Activated naive CD4-positive, alpha-beta T cell treated with anti-CD3 and anti-CD28 coated beads, Interleukin-2, amount 10 ng/mL, durations not matched to agents 7 days and 5 days (primary cell): ENCODE data around the gene ANKRD13C.

Source experiments
- CTCF ChIA-PET: fragments of 350-600 bp; sonication (Branson Sonifier 250); formaldehyde crosslinking; loops from one replicate; lab custom pipeline; 2021; ENCODE audit warnings: antibody characterized with exemption; lab: Charles Lee
- DNase-seq: peaks from one replicate; pipeline ENCODE4 v3.0.0-alpha.2; 2020
- H3K27ac Mint-ChIP-seq: one replicate; pipeline ENCODE4 v1.8.0; 2021; ENCODE audit warnings: mild to moderate bottlenecking, moderate library complexity, mixed read lengths
- H3K27me3 Mint-ChIP-seq: one replicate; pipeline ENCODE4 v1.8.0; 2021; ENCODE audit warnings: mild to moderate bottlenecking, mixed read lengths
- H3K36me3 Mint-ChIP-seq: one replicate; pipeline ENCODE4 v1.8.0; 2021; ENCODE audit warnings: mixed read lengths
- H3K4me1 Mint-ChIP-seq: one replicate; pipeline ENCODE4 v1.8.0; 2021; ENCODE audit warnings: mixed read lengths
- H3K4me3 Mint-ChIP-seq: one replicate; pipeline ENCODE4 v1.8.0; 2021; ENCODE audit warnings: mild to moderate bottlenecking, moderate library complexity, mixed read lengths
- H3K9me3 Mint-ChIP-seq: one replicate; pipeline ENCODE4 v1.8.0; 2021; ENCODE audit warnings: mixed read lengths

ANKRD13C gene

DNA sequence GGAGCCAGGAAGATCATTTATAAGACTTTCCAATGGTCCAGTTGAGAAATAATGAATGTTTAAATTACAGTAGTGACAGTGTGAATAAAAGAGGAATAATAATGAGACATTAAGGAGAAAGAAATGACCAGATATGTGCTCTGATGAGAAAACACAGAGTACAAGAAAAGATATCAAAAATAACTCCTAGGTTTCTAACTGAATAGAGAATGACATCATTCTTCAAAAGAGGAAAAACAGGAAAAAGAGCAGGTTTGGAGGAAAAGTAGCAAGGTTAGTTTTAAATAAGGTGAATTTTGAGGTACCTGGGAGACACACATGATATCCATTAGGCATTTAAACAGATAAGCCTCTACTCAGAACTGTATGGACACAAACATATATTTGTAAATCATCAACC, 55.0 kb downstream of the ANKRD13C start:
- no peaks in the 10 kb centered on the region for H3K9me3 Mint-ChIP-seq
- H3K27ac Mint-ChIP-seq = no peak overlapping the region
- H3K36me3 Mint-ChIP-seq = peaks cover 22% of the 10 kb centered on the region
- CTCF ChIA-PET = no interaction called here
- H3K4me3 Mint-ChIP-seq = no peak overlapping the region
- H3K4me1 Mint-ChIP-seq = no peaks in the 10 kb centered on the region
- no peaks in the 10 kb centered on the region for H3K27me3 Mint-ChIP-seq
- no peak for DNase-seq

DNA sequence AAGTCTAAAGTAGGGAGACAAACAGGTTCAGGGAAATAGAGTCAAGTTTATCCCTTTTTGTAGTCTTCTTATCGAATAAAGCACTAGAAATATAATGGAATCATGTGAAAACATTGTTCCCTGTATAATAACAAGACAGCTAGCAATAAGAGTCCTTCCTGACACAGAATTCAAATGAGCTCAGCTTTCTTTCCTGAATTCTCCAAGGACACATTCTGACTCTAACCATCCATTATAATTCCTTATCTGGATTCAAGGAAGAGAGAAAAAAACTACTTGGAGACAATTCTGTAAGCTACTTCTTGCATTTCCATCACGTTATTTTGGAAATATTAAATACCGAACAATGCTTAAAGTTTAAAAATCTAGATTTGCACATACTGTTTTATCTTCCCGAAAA, 58.8 kb downstream of the ANKRD13C start:
- Mint-ChIP-seq H3K4me3 (no peak overlapping the region), H3K9me3 (no peaks in the 10 kb centered on the region), H3K4me1 (no peaks in the 10 kb centered on the region), H3K36me3 (peaks cover 31% of the 10 kb centered on the region), H3K27me3 (no peaks in the 10 kb centered on the region), H3K27ac (no peak overlapping the region)
- CTCF ChIA-PET = no interaction called here
- DNase-seq = no peak

DNA sequence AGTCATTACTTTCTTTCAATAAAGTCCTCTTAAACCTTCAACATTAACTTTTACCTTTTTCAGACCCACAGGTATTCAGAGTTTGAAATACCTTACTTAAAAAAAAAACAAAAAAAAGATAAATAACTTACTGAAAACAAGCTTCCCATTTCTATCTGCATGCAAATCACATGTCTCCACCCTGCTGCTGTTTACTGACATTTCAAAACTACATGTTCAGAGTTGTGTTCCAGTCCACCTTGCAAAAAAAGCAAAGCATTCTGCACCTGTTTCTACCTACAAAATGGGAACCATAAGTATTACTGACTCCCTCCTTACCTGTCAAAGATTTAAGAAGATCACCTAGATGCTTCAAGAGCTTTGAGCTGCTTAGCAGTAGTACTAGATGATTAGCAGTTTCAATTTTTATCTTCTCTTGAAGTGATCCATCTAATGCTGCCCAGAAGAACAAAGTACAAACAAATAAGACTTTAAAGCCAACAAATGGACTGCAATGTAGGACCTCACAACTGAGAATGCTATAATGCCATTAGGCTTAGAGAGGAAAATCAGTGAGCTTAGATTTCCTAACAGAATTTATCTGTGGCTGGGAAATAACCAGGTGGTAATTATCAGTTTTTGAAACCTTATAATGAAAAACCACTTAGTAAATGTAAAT, 61.2 kb downstream of the ANKRD13C start:
- H3K27ac Mint-ChIP-seq = no peak overlapping the region

GRCh38 chr1:70290218-70290617, 64.3 kb downstream of the ANKRD13C start:
- CTCF ChIA-PET = no interaction called here
- H3K9me3 Mint-ChIP-seq = no peaks in the 10 kb centered on the region
- peaks cover 21% of the 10 kb centered on the region for H3K36me3 Mint-ChIP-seq
- H3K4me1 Mint-ChIP-seq = no peaks in the 10 kb centered on the region
- H3K27me3 Mint-ChIP-seq = no peaks in the 10 kb centered on the region
- H3K4me3 Mint-ChIP-seq = no peak overlapping the region
- H3K27ac Mint-ChIP-seq = no peak overlapping the region
- no peak for DNase-seq

More for the DNA sequence above, 61.2 kb downstream of the ANKRD13C start:
- Mint-ChIP-seq H3K9me3 (no peaks in the 10 kb centered on the region), H3K4me1 (no peaks in the 10 kb centered on the region), H3K27me3 (no peaks in the 10 kb centered on the region), H3K4me3 (no peak overlapping the region), H3K36me3 (peaks cover 26% of the 10 kb centered on the region)
- DNase-seq = no peak
- CTCF ChIA-PET = no interaction called here

DNA sequence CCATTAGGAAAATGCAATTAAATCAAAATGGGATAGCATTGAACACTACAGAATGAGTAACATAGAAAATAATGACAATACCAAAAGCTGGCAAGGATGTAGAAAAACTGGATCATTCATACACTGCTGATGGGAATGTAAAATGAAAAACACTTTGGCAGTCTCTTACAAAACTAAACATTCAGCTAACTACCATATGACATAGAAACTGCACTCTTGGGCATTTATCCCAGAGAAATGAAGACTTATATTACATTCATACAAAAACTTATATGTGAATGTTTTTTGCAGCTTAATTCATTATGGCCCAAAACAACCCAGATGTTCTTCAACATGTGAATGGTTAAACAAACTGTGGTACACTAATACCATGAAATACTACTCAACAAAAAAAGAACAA, 66.4 kb downstream of the ANKRD13C start:
- no peak for DNase-seq
- H3K27ac Mint-ChIP-seq = no peak overlapping the region
- no peaks in the 10 kb centered on the region for H3K9me3 Mint-ChIP-seq
- no peak overlapping the region for H3K4me3 Mint-ChIP-seq
- H3K36me3 Mint-ChIP-seq = peaks cover 14% of the 10 kb centered on the region
- H3K27me3 Mint-ChIP-seq = no peaks in the 10 kb centered on the region
- CTCF ChIA-PET = interaction anchor here (0.8 kb wide), 1 partner anchor 57 kb away, joined by 3 read pairs; no protein-coding TSS in a partner anchor
- no peaks in the 10 kb centered on the region for H3K4me1 Mint-ChIP-seq

- Mint-ChIP-seq H3K4me3 (no peak overlapping the region), H3K4me1 (no peaks in the 10 kb centered on the region), H3K27ac (no peak overlapping the region), H3K36me3 (peaks cover 15% of the 10 kb centered on the region), H3K27me3 (no peaks in the 10 kb centered on the region), H3K9me3 (no peaks in the 10 kb centered on the region)
- no peak for DNase-seq
- CTCF ChIA-PET = interaction anchor here (1.9 kb wide), 1 partner anchor 10 kb away, joined by 3 read pairs; no protein-coding TSS in a partner anchor
These were observed 68.1 kb downstream of the ANKRD13C start for GRCh38 chr1:70286453-70286852.

DNA sequence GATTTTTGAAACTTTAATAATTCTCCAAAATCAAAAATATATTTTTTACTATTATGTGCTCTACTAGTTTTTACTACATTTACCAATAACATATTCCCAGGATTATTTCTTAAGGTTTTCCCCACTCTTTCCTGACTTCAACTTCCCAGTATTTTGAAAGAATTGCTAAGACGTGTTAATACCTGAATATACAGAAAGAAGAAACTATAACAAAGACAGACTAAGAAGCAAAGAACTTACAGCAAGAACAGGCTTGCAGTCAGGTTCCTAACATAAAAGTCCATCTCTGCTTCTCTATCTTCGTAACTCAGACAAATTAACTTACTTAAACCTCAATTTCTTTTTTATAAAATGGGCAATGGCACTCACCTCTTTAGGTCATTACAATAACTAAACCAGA, 70.2 kb downstream of the ANKRD13C start:
- Mint-ChIP-seq H3K36me3 (peaks cover 18% of the 10 kb centered on the region), H3K4me1 (peaks cover 2% of the 10 kb centered on the region), H3K9me3 (no peaks in the 10 kb centered on the region), H3K4me3 (no peak overlapping the region), H3K27me3 (no peaks in the 10 kb centered on the region), H3K27ac (no peak overlapping the region)
- DNase-seq = no peak
- CTCF ChIA-PET = interaction anchor here (1.1 to 1.9 kb wide), 2 partner anchors 8 to 228 kb away, joined by 3 read pairs; no protein-coding TSS in a partner anchor

GRCh38 chr1:70278710-70279109, 75.8 kb downstream of the ANKRD13C start:
- CTCF ChIA-PET = no interaction called here
- Mint-ChIP-seq H3K9me3 (no peaks in the 10 kb centered on the region), H3K36me3 (peaks cover 23% of the 10 kb centered on the region), H3K4me1 (peaks cover 2% of the 10 kb centered on the region), H3K27ac (no peak overlapping the region), H3K4me3 (no peak overlapping the region), H3K27me3 (no peaks in the 10 kb centered on the region)
- DNase-seq = no peak

- Mint-ChIP-seq H3K4me1 (peaks cover 2% of the 10 kb centered on the region), H3K27ac (no peak overlapping the region), H3K36me3 (peaks cover 26% of the 10 kb centered on the region), H3K27me3 (no peaks in the 10 kb centered on the region), H3K4me3 (no peak overlapping the region), H3K9me3 (no peaks in the 10 kb centered on the region)
- CTCF ChIA-PET = no interaction called here
- no peak for DNase-seq
These were observed 76.6 kb downstream of the ANKRD13C start for GRCh38 chr1:70277875-70278274.

- H3K9me3 Mint-ChIP-seq = no peaks in the 10 kb centered on the region
- peaks cover 21% of the 10 kb centered on the region for H3K36me3 Mint-ChIP-seq
- no peak overlapping the region for H3K27ac Mint-ChIP-seq
- no peaks in the 10 kb centered on the region for H3K27me3 Mint-ChIP-seq
- H3K4me1 Mint-ChIP-seq = no peaks in the 10 kb centered on the region
- H3K4me3 Mint-ChIP-seq = no peak overlapping the region
- DNase-seq = no peak
- CTCF ChIA-PET = no interaction called here
These were observed 88.6 kb downstream of the ANKRD13C start for GRCh38 chr1:70265946-70266345.

- DNase-seq = no peak
- CTCF ChIA-PET = no interaction called here
- Mint-ChIP-seq H3K27ac (no peak overlapping the region), H3K4me3 (no peak overlapping the region), H3K4me1 (no peaks in the 10 kb centered on the region), H3K9me3 (no peaks in the 10 kb centered on the region), H3K36me3 (peaks cover 22% of the 10 kb centered on the region), H3K27me3 (no peaks in the 10 kb centered on the region)
These were observed 89.7 kb downstream of the ANKRD13C start for GRCh38 chr1:70264839-70265238.

DNA sequence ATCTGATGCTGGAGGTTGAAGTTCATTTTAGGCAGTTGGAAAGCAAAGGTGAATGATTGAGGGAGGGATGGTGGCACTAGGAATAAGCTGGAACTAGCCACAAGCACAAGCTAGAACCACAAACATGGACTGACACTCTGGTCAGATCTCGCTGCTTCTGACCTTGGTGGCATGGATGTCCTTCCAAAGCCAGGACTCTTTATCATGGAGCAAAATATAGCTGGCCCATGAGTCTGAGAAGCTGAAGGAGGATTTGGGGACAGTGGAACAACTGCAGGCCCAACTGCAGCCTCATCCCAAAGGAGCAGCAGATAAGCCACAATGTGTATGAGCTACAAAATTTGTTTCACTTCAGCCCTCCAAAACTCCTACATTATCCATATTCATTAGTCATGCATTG, 97.9 kb downstream of the ANKRD13C start:
- CTCF ChIA-PET = no interaction called here
- H3K9me3 Mint-ChIP-seq = no peaks in the 10 kb centered on the region
- H3K36me3 Mint-ChIP-seq = peaks cover 11% of the 10 kb centered on the region
- H3K4me1 Mint-ChIP-seq = no peaks in the 10 kb centered on the region
- H3K27me3 Mint-ChIP-seq = no peaks in the 10 kb centered on the region
- no peak overlapping the region for H3K27ac Mint-ChIP-seq
- no peak for DNase-seq
- no peak overlapping the region for H3K4me3 Mint-ChIP-seq

GRCh38 chr1:70248729-70249128, 105.8 kb downstream of the ANKRD13C start:
- Mint-ChIP-seq H3K27ac (peak overlapping the region; percentile 72), H3K36me3 (peaks cover 68% of the 10 kb centered on the region), H3K9me3 (no peaks in the 10 kb centered on the region), H3K4me1 (peaks cover 23% of the 10 kb centered on the region), H3K27me3 (no peaks in the 10 kb centered on the region), H3K4me3 (no peak overlapping the region)
- DNase-seq = no peak
- CTCF ChIA-PET = interaction anchor here (1.0 kb wide), 1 partner anchor 11 kb away, joined by 3 read pairs; no protein-coding TSS in a partner anchor

- H3K4me3 Mint-ChIP-seq = no peak overlapping the region
- CTCF ChIA-PET = no interaction called here
- H3K4me1 Mint-ChIP-seq = peaks cover 23% of the 10 kb centered on the region
- H3K9me3 Mint-ChIP-seq = no peaks in the 10 kb centered on the region
- peak overlapping the region; percentile 42 for H3K27ac Mint-ChIP-seq
- peaks cover 73% of the 10 kb centered on the region for H3K36me3 Mint-ChIP-seq
- DNase-seq = no peak
- H3K27me3 Mint-ChIP-seq = no peaks in the 10 kb centered on the region
These were observed 106.8 kb downstream of the ANKRD13C start for GRCh38 chr1:70247768-70248167.

GRCh38 chr1:70247122-70247521, 107.4 kb downstream of the ANKRD13C start:
- CTCF ChIA-PET = no interaction called here
- Mint-ChIP-seq H3K9me3 (no peaks in the 10 kb centered on the region), H3K27ac (peak overlapping the region; percentile 7), H3K4me3 (no peak overlapping the region), H3K27me3 (no peaks in the 10 kb centered on the region), H3K36me3 (peaks cover 76% of the 10 kb centered on the region), H3K4me1 (peaks cover 23% of the 10 kb centered on the region)
- no peak for DNase-seq
